PC-9 (cell line): ENCODE results near the gene MYO1B.

Source experiments
- EZH2 ChIP-seq: fragments of 200-600 bp; sonication (generic); IDR thresholded peaks from 2 replicates; pipeline ENCODE4 v1.8.0; 2017; ENCODE audit warnings: antibody characterized with exemption, low read depth
- TF ChIP-seq, protein P1 (sequence below): fragments of 200-600 bp; sonication (generic); conservative IDR thresholded peaks from 2 replicates; pipeline ENCODE4 v1.6.1; 2017; ENCODE audit warnings: mixed run types, antibody characterized with exemption, mild to moderate bottlenecking, moderate library complexity

DNA sequence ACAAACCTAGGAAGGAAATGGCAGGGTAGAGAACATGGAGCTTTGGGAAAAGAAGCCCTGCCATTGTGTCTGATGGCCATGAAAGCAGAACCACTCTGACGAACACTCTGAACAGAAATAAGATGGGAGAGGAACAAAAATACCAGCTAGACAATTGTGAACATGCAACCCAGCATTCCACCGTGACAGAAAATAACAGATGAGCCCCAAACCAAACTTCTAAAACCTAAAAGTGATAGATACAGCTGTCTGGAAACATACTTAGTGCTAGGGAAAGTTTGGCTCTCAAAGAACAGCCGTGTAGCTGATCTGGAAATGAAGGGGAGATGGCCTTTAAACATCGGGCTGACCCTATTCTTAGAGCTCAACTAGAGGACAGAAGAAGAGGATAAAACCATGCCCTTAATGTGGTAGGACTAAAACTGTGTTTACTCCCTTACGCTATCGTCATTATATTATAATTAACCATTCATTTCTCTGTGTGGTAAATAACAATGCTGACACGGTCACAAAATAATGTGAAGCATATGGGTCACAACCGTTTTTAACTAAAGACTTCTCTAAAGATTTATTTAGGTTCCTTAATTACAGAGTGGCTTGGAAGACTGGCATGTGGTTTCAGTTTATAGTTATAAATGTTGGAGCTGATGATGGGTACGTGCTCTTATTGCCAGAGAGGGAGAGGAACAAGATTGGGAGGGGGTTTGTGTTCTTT lies 80.6 kb downstream of the MYO1B start:
- TF ChIP-seq EZH2: no peak
- TF ChIP-seq, protein P1, sequence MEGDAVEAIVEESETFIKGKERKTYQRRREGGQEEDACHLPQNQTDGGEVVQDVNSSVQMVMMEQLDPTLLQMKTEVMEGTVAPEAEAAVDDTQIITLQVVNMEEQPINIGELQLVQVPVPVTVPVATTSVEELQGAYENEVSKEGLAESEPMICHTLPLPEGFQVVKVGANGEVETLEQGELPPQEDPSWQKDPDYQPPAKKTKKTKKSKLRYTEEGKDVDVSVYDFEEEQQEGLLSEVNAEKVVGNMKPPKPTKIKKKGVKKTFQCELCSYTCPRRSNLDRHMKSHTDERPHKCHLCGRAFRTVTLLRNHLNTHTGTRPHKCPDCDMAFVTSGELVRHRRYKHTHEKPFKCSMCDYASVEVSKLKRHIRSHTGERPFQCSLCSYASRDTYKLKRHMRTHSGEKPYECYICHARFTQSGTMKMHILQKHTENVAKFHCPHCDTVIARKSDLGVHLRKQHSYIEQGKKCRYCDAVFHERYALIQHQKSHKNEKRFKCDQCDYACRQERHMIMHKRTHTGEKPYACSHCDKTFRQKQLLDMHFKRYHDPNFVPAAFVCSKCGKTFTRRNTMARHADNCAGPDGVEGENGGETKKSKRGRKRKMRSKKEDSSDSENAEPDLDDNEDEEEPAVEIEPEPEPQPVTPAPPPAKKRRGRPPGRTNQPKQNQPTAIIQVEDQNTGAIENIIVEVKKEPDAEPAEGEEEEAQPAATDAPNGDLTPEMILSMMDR: no peak
